ENCODE results near the gene PTPRM.

The PTPRM gene

DNA sequence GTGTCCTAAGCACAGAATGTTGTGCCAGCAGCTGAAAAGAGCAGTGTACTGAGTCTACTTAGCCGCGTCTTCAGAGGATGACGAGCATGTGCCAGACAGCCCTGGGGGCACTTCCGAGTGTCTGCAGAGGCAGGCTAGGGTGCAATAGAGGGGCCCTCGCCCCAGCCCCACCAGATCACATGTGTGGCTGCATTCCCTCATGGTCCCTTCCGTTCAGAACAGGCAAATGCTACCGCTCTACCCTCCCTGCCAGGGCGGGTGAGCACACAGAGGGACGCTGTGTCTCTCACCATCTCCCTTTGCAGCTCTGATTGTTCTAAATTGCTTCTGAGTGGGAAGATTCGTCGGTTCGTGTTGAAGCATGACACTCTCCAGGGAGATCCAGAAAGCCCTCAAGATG is 829.9 kb downstream of the PTPRM start:
- TF ChIP-seq, protein P1, sequence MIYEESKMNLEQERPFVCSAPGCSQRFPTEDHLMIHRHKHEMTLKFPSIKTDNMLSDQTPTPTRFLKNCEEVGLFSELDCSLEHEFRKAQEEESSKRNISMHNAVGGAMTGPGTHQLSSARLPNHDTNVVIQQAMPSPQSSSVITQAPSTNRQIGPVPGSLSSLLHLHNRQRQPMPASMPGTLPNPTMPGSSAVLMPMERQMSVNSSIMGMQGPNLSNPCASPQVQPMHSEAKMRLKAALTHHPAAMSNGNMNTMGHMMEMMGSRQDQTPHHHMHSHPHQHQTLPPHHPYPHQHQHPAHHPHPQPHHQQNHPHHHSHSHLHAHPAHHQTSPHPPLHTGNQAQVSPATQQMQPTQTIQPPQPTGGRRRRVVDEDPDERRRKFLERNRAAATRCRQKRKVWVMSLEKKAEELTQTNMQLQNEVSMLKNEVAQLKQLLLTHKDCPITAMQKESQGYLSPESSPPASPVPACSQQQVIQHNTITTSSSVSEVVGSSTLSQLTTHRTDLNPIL (CRISPR knock-in tag; IDR thresholded peaks at IDR 0.05; ENCODE audit: low read depth), result no peak
- TF ChIP-seq ZC3H10 (CRISPR knock-in tag; IDR thresholded peaks at IDR 0.05), result no peak
- no peak; the same call in 2 of the 3 replicates for ATAC-seq

DNA sequence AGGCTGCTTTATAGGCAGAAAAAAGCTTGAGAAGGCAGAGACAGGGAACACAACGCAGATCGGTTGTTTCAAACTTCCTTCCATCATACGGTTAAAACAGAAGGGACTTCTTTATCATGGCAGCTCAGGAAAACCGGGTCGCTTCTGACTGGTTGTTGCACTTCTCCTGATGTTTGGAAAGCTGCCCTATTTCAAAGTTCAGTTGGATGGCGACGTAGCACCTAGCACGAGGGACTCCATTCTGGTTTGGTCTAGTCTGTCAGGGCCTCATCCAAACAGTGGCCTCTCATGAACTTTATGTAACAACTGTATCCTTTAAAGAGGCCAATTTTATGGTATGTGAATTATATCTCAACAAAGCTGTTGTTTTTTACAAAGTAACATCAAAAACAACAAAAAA is 832.0 kb downstream of the PTPRM start:
- ATAC-seq, result no peak
- TF ChIP-seq TOX (CRISPR knock-in tag; IDR thresholded peaks at IDR 0.05; ENCODE audit: borderline replicate concordance), result no peak
- TF ChIP-seq CSDC2 (CRISPR knock-in tag; IDR thresholded peaks at IDR 0.05), result no peak
- no peak for TF ChIP-seq SNAI2 (CRISPR knock-in tag; IDR thresholded peaks at IDR 0.05)
- no peak for TF ChIP-seq ZFP30 (CRISPR knock-in tag; IDR thresholded peaks at IDR 0.05)
- TF ChIP-seq ESRRG (CRISPR knock-in tag; IDR thresholded peaks at IDR 0.05), result no peak
- TF ChIP-seq GLIS3 (CRISPR knock-in tag; IDR thresholded peaks at IDR 0.05), result no peak
- no peak for TF ChIP-seq ZC3H10 (CRISPR knock-in tag; IDR thresholded peaks at IDR 0.05)
- TF ChIP-seq ZNF565 (CRISPR knock-in tag; conservative IDR thresholded peaks at IDR 0.05; ENCODE audit: low read depth), result no peak
- no peak for TF ChIP-seq PPARA (CRISPR knock-in tag; IDR thresholded peaks at IDR 0.05; ENCODE audit: borderline replicate concordance)
- TF ChIP-seq, protein P2, sequence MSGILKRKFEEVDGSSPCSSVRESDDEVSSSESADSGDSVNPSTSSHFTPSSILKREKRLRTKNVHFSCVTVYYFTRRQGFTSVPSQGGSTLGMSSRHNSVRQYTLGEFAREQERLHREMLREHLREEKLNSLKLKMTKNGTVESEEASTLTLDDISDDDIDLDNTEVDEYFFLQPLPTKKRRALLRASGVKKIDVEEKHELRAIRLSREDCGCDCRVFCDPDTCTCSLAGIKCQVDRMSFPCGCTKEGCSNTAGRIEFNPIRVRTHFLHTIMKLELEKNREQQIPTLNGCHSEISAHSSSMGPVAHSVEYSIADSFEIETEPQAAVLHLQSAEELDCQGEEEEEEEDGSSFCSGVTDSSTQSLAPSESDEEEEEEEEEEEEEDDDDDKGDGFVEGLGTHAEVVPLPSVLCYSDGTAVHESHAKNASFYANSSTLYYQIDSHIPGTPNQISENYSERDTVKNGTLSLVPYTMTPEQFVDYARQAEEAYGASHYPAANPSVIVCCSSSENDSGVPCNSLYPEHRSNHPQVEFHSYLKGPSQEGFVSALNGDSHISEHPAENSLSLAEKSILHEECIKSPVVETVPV (CRISPR knock-in tag; IDR thresholded peaks at IDR 0.05), result no peak
- TF ChIP-seq, protein P1 (CRISPR knock-in tag; IDR thresholded peaks at IDR 0.05; ENCODE audit: low read depth), result no peak
- TF ChIP-seq, protein P3, sequence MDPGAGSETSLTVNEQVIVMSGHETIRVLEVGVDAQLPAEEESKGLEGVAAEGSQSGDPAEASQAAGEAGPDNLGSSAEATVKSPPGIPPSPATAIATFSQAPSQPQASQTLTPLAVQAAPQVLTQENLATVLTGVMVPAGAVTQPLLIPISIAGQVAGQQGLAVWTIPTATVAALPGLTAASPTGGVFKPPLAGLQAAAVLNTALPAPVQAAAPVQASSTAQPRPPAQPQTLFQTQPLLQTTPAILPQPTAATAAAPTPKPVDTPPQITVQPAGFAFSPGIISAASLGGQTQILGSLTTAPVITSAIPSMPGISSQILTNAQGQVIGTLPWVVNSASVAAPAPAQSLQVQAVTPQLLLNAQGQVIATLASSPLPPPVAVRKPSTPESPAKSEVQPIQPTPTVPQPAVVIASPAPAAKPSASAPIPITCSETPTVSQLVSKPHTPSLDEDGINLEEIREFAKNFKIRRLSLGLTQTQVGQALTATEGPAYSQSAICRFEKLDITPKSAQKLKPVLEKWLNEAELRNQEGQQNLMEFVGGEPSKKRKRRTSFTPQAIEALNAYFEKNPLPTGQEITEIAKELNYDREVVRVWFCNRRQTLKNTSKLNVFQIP (CRISPR knock-in tag; IDR thresholded peaks at IDR 0.05; ENCODE audit: borderline replicate concordance, low read depth), result no peak
- no peak for TF ChIP-seq ISL1 (CRISPR knock-in tag; IDR thresholded peaks at IDR 0.05)
- no peak for TF ChIP-seq ARNTL (CRISPR knock-in tag; IDR thresholded peaks at IDR 0.05; ENCODE audit: borderline replicate concordance, low read depth)
- no peak for TF ChIP-seq OSR1 (CRISPR knock-in tag; IDR thresholded peaks at IDR 0.05)
- no peak for TF ChIP-seq RARB (CRISPR knock-in tag; IDR thresholded peaks at IDR 0.05)
- no peak for TF ChIP-seq ZNF70 (CRISPR knock-in tag; IDR thresholded peaks at IDR 0.05)

DNA sequence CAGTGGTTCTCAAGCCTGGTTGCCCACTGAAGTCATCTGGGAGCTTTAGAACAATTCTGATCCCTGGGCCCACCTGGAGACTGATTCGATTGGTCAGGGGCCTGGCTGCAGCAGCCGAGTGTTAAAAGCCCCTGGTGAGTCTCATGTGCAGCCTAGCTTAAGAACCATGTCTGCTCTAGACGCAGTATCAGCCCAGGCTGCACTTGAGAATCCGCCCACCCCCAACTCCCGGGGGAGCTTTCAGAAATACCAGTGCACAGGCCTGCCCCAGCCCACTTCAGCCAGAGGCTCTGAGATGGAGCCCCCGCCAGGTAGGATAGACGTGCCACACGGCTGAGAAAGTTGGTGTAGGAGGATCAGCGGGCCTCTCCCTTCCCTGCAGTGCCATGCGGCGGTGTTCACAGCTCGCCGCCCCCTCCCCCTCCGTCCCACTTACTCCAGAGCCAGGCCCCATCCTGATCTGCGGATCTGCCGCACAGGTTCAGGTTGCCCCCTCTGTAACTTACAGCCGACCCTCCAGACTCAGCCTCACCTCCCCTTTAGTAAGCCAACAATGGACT is 833.2 kb downstream of the PTPRM start:
- no peak for TF ChIP-seq ZNF70 (CRISPR knock-in tag; IDR thresholded peaks at IDR 0.05)
- TF ChIP-seq ZFP3 (CRISPR knock-in tag; IDR thresholded peaks at IDR 0.05), result no peak
- no peak for TF ChIP-seq TOX (CRISPR knock-in tag; IDR thresholded peaks at IDR 0.05; ENCODE audit: borderline replicate concordance)
- TF ChIP-seq CSDC2 (CRISPR knock-in tag; IDR thresholded peaks at IDR 0.05), result no peak
- no peak for TF ChIP-seq BACH2 (CRISPR knock-in tag; IDR thresholded peaks at IDR 0.05; ENCODE audit: borderline replicate concordance)
- no peak for TF ChIP-seq ESRRG (CRISPR knock-in tag; IDR thresholded peaks at IDR 0.05)
- no peak for TF ChIP-seq ZC3H10 (CRISPR knock-in tag; IDR thresholded peaks at IDR 0.05)
- TF ChIP-seq, protein P4, sequence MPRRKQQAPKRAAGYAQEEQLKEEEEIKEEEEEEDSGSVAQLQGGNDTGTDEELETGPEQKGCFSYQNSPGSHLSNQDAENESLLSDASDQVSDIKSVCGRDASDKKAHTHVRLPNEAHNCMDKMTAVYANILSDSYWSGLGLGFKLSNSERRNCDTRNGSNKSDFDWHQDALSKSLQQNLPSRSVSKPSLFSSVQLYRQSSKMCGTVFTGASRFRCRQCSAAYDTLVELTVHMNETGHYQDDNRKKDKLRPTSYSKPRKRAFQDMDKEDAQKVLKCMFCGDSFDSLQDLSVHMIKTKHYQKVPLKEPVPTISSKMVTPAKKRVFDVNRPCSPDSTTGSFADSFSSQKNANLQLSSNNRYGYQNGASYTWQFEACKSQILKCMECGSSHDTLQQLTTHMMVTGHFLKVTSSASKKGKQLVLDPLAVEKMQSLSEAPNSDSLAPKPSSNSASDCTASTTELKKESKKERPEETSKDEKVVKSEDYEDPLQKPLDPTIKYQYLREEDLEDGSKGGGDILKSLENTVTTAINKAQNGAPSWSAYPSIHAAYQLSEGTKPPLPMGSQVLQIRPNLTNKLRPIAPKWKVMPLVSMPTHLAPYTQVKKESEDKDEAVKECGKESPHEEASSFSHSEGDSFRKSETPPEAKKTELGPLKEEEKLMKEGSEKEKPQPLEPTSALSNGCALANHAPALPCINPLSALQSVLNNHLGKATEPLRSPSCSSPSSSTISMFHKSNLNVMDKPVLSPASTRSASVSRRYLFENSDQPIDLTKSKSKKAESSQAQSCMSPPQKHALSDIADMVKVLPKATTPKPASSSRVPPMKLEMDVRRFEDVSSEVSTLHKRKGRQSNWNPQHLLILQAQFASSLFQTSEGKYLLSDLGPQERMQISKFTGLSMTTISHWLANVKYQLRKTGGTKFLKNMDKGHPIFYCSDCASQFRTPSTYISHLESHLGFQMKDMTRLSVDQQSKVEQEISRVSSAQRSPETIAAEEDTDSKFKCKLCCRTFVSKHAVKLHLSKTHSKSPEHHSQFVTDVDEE (CRISPR knock-in tag; IDR thresholded peaks at IDR 0.05), result no peak
- no peak for TF ChIP-seq GLIS3 (CRISPR knock-in tag; IDR thresholded peaks at IDR 0.05)
- TF ChIP-seq, protein P3 (CRISPR knock-in tag; IDR thresholded peaks at IDR 0.05; ENCODE audit: borderline replicate concordance, low read depth), result no peak
- no peak for TF ChIP-seq ZNF565 (CRISPR knock-in tag; conservative IDR thresholded peaks at IDR 0.05; ENCODE audit: low read depth)
- TF ChIP-seq, protein P2 (CRISPR knock-in tag; IDR thresholded peaks at IDR 0.05), result no peak
- TF ChIP-seq PPARA (CRISPR knock-in tag; IDR thresholded peaks at IDR 0.05; ENCODE audit: borderline replicate concordance), result no peak
- TF ChIP-seq, protein P1 (CRISPR knock-in tag; IDR thresholded peaks at IDR 0.05; ENCODE audit: low read depth), result no peak
- no peak for TF ChIP-seq TCF4 (CRISPR knock-in tag; IDR thresholded peaks at IDR 0.05; ENCODE audit: borderline replicate concordance)
- TF ChIP-seq RARB (CRISPR knock-in tag; IDR thresholded peaks at IDR 0.05), result no peak
- no peak for ATAC-seq

Data from SK-N-SH treated with all-trans-retinoic acid at 6 μM for 48 hours (cell line).